ENCODE measurements around the gene RRAS. TPM values are rescaled to one million over a fixed set of nuclear protein-coding genes. Genes with fewer than 3 reads are reported as not detected.
A peak's percentile ranks its signal among the peaks of the same experiment; 100 is the strongest.

The RRAS gene
- total RNA-seq, 4 donors from 2014 or later: 31.8 to 97.6 (median 58.2) TPM

- H3K4me3 ChIP-seq: no peak overlapping the region
- H3K36me3 ChIP-seq: no peaks in the 10 kb centered on the region
- intact Hi-C loops (cut with DNase I; ENCODE audit: low total_unique reads) (no loop called here), in situ Hi-C loops (cut with MboI; ENCODE audit: low pct_ligation_motif_present in 1 of 4, low pct_unique_long_range_greater_than_20kb in 1 of 4, low sequenced_read_pairs in 3 of 4) (loop anchor here in 1 of 4 donors (10.0 kb wide), 1 partner anchor 83 kb away; the partner anchor contains the start of genes NOSIP and PRRG2)
- peaks cover 7 to 30% (median 27%) of the 10 kb centered on the region in 4 donors for H3K4me1 ChIP-seq
- WGBS, 2 donors (ENCODE audit: low coverage in 1 of 2): 93% methylated on average over 2 of the region's 2 CpGs; no CpG with 5 or more reads in 1 of the 2 donors
- H3K27me3 ChIP-seq: no peaks in the 10 kb centered on the region
- no peaks in the 10 kb centered on the region for H3K9me3 ChIP-seq
- TF ChIP-seq EP300 (IDR thresholded peaks at IDR 0.05; ENCODE audit: low read depth): no peak
- no peak for DNase-seq
- no peak overlapping the region for H3K27ac ChIP-seq
Measured at GRCh38 chr19:49667473-49667872, 27.5 kb upstream of the RRAS start.

- in situ Hi-C loops (cut with MboI; ENCODE audit: low pct_ligation_motif_present in 1 of 4, low pct_unique_long_range_greater_than_20kb in 1 of 4, low sequenced_read_pairs in 3 of 4): loop anchor here in 1 of 4 donors (10.0 kb wide), 1 partner anchor 81 kb away; the partner anchor contains the start of genes NOSIP and PRRG2
- 2% methylated on average over 9 of the region's 9 CpGs; no CpG with 5 or more reads in 1 of the 2 donors for WGBS, 2 donors (ENCODE audit: low coverage in 1 of 2)
- DNase-seq: no peak
- intact Hi-C loops (cut with DNase I; ENCODE audit: low total_unique reads): no loop called here
- H3K4me1 ChIP-seq: peaks cover 7 to 25% (median 22%) of the 10 kb centered on the region in 4 donors
- H3K4me3 ChIP-seq: peak overlapping the region; percentile 59 to 93 (median 74)
- H3K36me3 ChIP-seq: peaks cover 0 to 13% (median 4%) of the 10 kb centered on the region in 4 donors
- peak overlapping the region; percentile 88 to 100 (median 95) for H3K27ac ChIP-seq
- no peak for TF ChIP-seq POLR2A (IDR thresholded peaks at IDR 0.05)
- TF ChIP-seq, protein P1, sequence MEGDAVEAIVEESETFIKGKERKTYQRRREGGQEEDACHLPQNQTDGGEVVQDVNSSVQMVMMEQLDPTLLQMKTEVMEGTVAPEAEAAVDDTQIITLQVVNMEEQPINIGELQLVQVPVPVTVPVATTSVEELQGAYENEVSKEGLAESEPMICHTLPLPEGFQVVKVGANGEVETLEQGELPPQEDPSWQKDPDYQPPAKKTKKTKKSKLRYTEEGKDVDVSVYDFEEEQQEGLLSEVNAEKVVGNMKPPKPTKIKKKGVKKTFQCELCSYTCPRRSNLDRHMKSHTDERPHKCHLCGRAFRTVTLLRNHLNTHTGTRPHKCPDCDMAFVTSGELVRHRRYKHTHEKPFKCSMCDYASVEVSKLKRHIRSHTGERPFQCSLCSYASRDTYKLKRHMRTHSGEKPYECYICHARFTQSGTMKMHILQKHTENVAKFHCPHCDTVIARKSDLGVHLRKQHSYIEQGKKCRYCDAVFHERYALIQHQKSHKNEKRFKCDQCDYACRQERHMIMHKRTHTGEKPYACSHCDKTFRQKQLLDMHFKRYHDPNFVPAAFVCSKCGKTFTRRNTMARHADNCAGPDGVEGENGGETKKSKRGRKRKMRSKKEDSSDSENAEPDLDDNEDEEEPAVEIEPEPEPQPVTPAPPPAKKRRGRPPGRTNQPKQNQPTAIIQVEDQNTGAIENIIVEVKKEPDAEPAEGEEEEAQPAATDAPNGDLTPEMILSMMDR (IDR thresholded peaks at IDR 0.05): peak in 1 of 5 experiments; percentile 24
- H3K9me3 ChIP-seq: no peaks in the 10 kb centered on the region
- H3K27me3 ChIP-seq: no peaks in the 10 kb centered on the region
Measured at GRCh38 chr19:49666120-49666444, 26.1 kb upstream of the RRAS start.

GRCh38 chr19:49665351-49666119 lies 25.6 kb upstream of the RRAS start, which contains the start of the genes BCL2L12 and IRF3:
BCL2L12 (plus strand) TSS chr19:49665933; CDS start chr19:49666693, 760 bp downstream.
IRF3 (minus strand) TSS chr19:49665857; CDS start chr19:49664838, 1,019 bp downstream.
- DNase-seq: peak; percentile 99
- 0% methylated on average over 7 to 50 of the region's 50 CpGs for WGBS, 2 donors (ENCODE audit: low coverage in 1 of 2)
- Histone ChIP-seq H3K4me3 (peak within 1 kb of the TSS; percentile 63 to 93 (median 80)), H3K9me3 (no peaks in the 10 kb centered on the region), H3K27ac (peak within 1 kb of the TSS; percentile 88 to 100 (median 95)), H3K27me3 (no peaks in the 10 kb centered on the region), H3K4me1 (peaks cover 7 to 25% (median 22%) of the 10 kb centered on the region in 4 donors), H3K36me3 (peaks cover 0 to 14% (median 4%) of the 10 kb centered on the region in 4 donors)
- in situ Hi-C loops (cut with MboI; ENCODE audit: low pct_ligation_motif_present in 1 of 4, low pct_unique_long_range_greater_than_20kb in 1 of 4, low sequenced_read_pairs in 3 of 4) (loop anchor here in 1 of 4 donors (10.0 kb wide), 1 partner anchor 81 kb away; the partner anchor contains the start of genes NOSIP and PRRG2), intact Hi-C loops (cut with DNase I; ENCODE audit: low total_unique reads) (no loop called here)
- TF ChIP-seq POLR2AphosphoS5 (IDR thresholded peaks at IDR 0.05) (peak; percentile 80 to 87 (median 87)), EP300 (IDR thresholded peaks at IDR 0.05; ENCODE audit: low read depth) (no peak), POLR2A (IDR thresholded peaks at IDR 0.05) (peak; percentile 82)
- TF ChIP-seq, protein P1 (IDR thresholded peaks at IDR 0.05): no peak

GRCh38 chr19:49665036-49665350 lies 25.1 kb upstream of the RRAS start:
- in situ Hi-C loops (cut with MboI; ENCODE audit: low pct_ligation_motif_present in 1 of 4, low pct_unique_long_range_greater_than_20kb in 1 of 4, low sequenced_read_pairs in 3 of 4): loop anchor here in 1 of 4 donors (10.0 kb wide), 1 partner anchor 80 kb away; the partner anchor contains the start of genes NOSIP and PRRG2
- H3K4me3 ChIP-seq: peak overlapping the region; percentile 63 to 93 (median 80)
- H3K4me1 ChIP-seq: peaks cover 7 to 25% (median 22%) of the 10 kb centered on the region in 4 donors
- WGBS, 2 donors (ENCODE audit: low coverage in 1 of 2): 2 to 3% methylated on average over 5 to 7 of the region's 7 CpGs
- peak overlapping the region; percentile 88 to 100 (median 95) for H3K27ac ChIP-seq
- no peak for DNase-seq
- TF ChIP-seq POLR2AphosphoS5 (IDR thresholded peaks at IDR 0.05) (no peak), POLR2A (IDR thresholded peaks at IDR 0.05) (no peak), EP300 (IDR thresholded peaks at IDR 0.05; ENCODE audit: low read depth) (no peak)
- TF ChIP-seq, protein P1 (IDR thresholded peaks at IDR 0.05): no peak
- intact Hi-C loops (cut with DNase I; ENCODE audit: low total_unique reads): no loop called here
- peaks cover 0 to 14% (median 4%) of the 10 kb centered on the region in 4 donors for H3K36me3 ChIP-seq
- no peaks in the 10 kb centered on the region for H3K9me3 ChIP-seq
- H3K27me3 ChIP-seq: no peaks in the 10 kb centered on the region
